H1 (cell line): ENCODE results near the gene NSF. TPM values are rescaled to one million over a fixed set of nuclear protein-coding genes. Genes with fewer than 3 reads are reported as not detected.

Source experiments
- POU5F1 ChIP-seq: IDR thresholded peaks from 2 replicates; pipeline ENCODE4 v1.6.1; 2011; ENCODE audit warnings: low read depth, mild to moderate bottlenecking, low read length, moderate library complexity
- TBP ChIP-seq: IDR thresholded peaks from 2 replicates; pipeline ENCODE4 v1.6.1; 2011; ENCODE audit warnings: low read depth, low read length, improper control_type of control experiment
- YY1 ChIP-seq: IDR thresholded peaks from 2 replicates; pipeline ENCODE4 v1.6.1; 2011; ENCODE audit warnings: low read depth, mild to moderate bottlenecking, low read length
- polyA plus RNA-seq, 7 experiments: library from polyadenylated mRNA; depleted of rRNA in 3 of 7; stranded (reverse) in 5 of 7; unstranded in 2 of 7; fragments of >200 nt in 5 of 7; fragments of 200-250 nt in 2 of 7; gene quantifications; 1 replicate in 5 of 7; 2 replicates in 1 of 7; 4 replicates in 1 of 7; pipeline versions ENCODE4 v1.2.1 to v1.2.3, GENCODE V29; 2011 to 2013; ENCODE audit warnings: missing spikeins in 2 of 7, mixed read lengths in 2 of 7
- total RNA-seq: library from RNA; stranded (reverse); fragmentation: NEBNext Ultra II Directional; extraction: Animal tissue kit (Norgen Biotek cat#: 25700); gene quantifications from 2 replicates; pipeline ENCODE4 v1.2.1, GENCODE V29; 2021

The NSF gene
- total and polyA plus RNA-seq, 2 of the 8 experiments (the other 6 are each of a cell fraction or from before 2014, with no cell fraction given): 13.0 to 27.7 TPM

GRCh38 chr17:46722662-46723285 is 132.3 kb downstream of the NSF start (continued):
- TF ChIP-seq TBP (no peak), YY1 (no peak), POU5F1 (no peak)
